COR-L47 (cell line): Measurements from ENCODE around the gene TTC24.
"Not testable (repeated sequence)": the region's sequence is repeated elsewhere in the genome, so short reads cannot be mapped to it uniquely, and the experiment has no call there.

Experiments used
- DNase-seq: peaks from one replicate; lab custom pipeline; 2025; lab: John Stamatoyannopoulos, UW

TTC24 gene

GRCh38 chr1:156587927-156588326 lies 8.4 kb downstream of the TTC24 start:
- not testable (repeated sequence) for DNase-seq

- no peak for DNase-seq
Observed at GRCh38 chr1:156589546-156589945, 10.0 kb downstream of the TTC24 start.

GRCh38 chr1:156590326-156591180 lies 11.0 kb downstream of the TTC24 start:
- DNase-seq = no peak

GRCh38 chr1:156591181-156591431 lies 11.6 kb downstream of the TTC24 start:
- DNase-seq = no peak

GRCh38 chr1:156591432-156592157 lies 12.1 kb downstream of the TTC24 start, which contains the start of gene NAXE:
Gene NAXE, plus strand, starts transcription at chr1:156591776. Its CDS starts 29 bp downstream, at chr1:156591805.
- DNase-seq = peak; percentile 46

- DNase-seq = no peak
Observed at GRCh38 chr1:156592158-156592909, 12.8 kb downstream of the TTC24 start.

- DNase-seq = no peak
Observed at GRCh38 chr1:156592910-156593660, 13.6 kb downstream of the TTC24 start.

GRCh38 chr1:156593661-156593989 lies 14.1 kb downstream of the TTC24 start:
- no peak for DNase-seq

GRCh38 chr1:156594190-156594589 lies 14.7 kb downstream of the TTC24 start:
- no peak for DNase-seq

GRCh38 chr1:156595016-156595415 lies 15.5 kb downstream of the TTC24 start:
- no peak for DNase-seq

- no peak for DNase-seq
Observed at GRCh38 chr1:156596426-156596825, 16.9 kb downstream of the TTC24 start.

- DNase-seq = no peak
Observed at GRCh38 chr1:156598125-156598524, 18.6 kb downstream of the TTC24 start.

- no peak for DNase-seq
Observed at GRCh38 chr1:156598731-156599432, 19.4 kb downstream of the TTC24 start.

GRCh38 chr1:156599811-156600210 lies 20.3 kb downstream of the TTC24 start:
- DNase-seq = no peak

- no peak for DNase-seq
Observed at GRCh38 chr1:156600733-156601121, 21.2 kb downstream of the TTC24 start.

GRCh38 chr1:156601122-156601830 lies 21.8 kb downstream of the TTC24 start, which contains the start of gene GPATCH4:
Gene GPATCH4, minus strand, starts transcription at chr1:156601479.
- peak; percentile 70 for DNase-seq

- DNase-seq = no peak
Observed at GRCh38 chr1:156601892-156602291, 22.4 kb downstream of the TTC24 start.

GRCh38 chr1:156602557-156602993 lies 23.1 kb downstream of the TTC24 start:
- DNase-seq = no peak

- DNase-seq = not testable (repeated sequence)
Observed at GRCh38 chr1:156607344-156607743, 27.8 kb downstream of the TTC24 start.

GRCh38 chr1:156608036-156608674 lies 28.6 kb downstream of the TTC24 start:
- peak; percentile 76 for DNase-seq
